K562 (cell line): ENCODE measurements around the gene PPOX. TPM values are rescaled to one million over a fixed set of nuclear protein-coding genes. Genes with fewer than 3 reads are reported as not detected.

Source experiments
- ATAC-seq: fragments of 200-7000 bp; cut with Tn5 transposase; 3 replicates; pipeline ENCODE4 v1.9.1; 2020; ENCODE audit warnings: moderate library complexity
- BruUV-seq: library from RNA; stranded (reverse); fragments of 400-500 nt; replicated peaks from 2 replicates; lab custom pipeline; 2021; lab: Mats Ljungman, UMichigan
- CTCF ChIA-PET: fragments of 300-600 bp; formaldehyde crosslinking; extraction: SDS; loops from one replicate; lab custom pipeline; 2021; ENCODE audit warnings: low intra/inter-chr PET ratio; lab: Yijun Ruan, JAX
- POLR2A ChIA-PET: fragments of 300-600, 350-650 bp; sonication (Branson Sonifier 250); formaldehyde crosslinking; extraction: SDS; loops from one replicate; lab custom pipeline; 2021; ENCODE audit warnings: antibody characterized with exemption, inconsistent platforms; lab: Yijun Ruan, JAX
- DNase-seq, 4 experiments: peaks; one replicate each; pipeline versions ENCODE4 v3.0.0 to v3.0.0-alpha.2; 2011 to 2018; ENCODE audit warnings: low spot score in 3 of 4, mixed read lengths in 3 of 4; ENCODE audit errors: extremely low read depth in 1 of 4
- FAIRE-seq: peaks from 2 replicates; lab custom pipeline; 2011; peaks lifted over from hg19 to GRCh38; lab: Jason Lieb, UNC
- H2AFZ ChIP-seq: 2 replicates; pipeline ENCODE4 v1.6.0; 2011; ENCODE audit warnings: low read depth, low read length, control low read depth, inconsistent platforms
- H3K27ac ChIP-seq: fragments of 200-600 bp; 3 replicates; pipeline ENCODE4 v1.8.0; 2011; ENCODE audit warnings: low read depth, mild to moderate bottlenecking, control low read depth, inconsistent platforms, low read length, moderate library complexity, mixed read lengths; ENCODE audit errors: extremely low read depth
- H3K27me3 ChIP-seq, 2 experiments: fragments of 300-600 bp in 1 of 2; 2 replicates in 1 of 2; 3 replicates in 1 of 2; pipeline versions ENCODE4 v1.6.0 to v1.8.0; 2011; ENCODE audit warnings: inconsistent platforms in 2 of 2, low read length in 2 of 2, mild to moderate bottlenecking in 1 of 2, mixed read lengths in 1 of 2, moderate library complexity in 1 of 2; ENCODE audit not compliant: control insufficient read depth in 2 of 2, insufficient read depth in 2 of 2
- H3K36me3 ChIP-seq: fragments of 300-600 bp; 3 replicates; pipeline ENCODE4 v1.8.0; 2011; ENCODE audit warnings: mild to moderate bottlenecking, low read length, inconsistent platforms; ENCODE audit not compliant: control insufficient read depth, insufficient read depth
- H3K4me1 ChIP-seq, 2 experiments: fragments of 200-600 bp in 1 of 2; replicated peaks in 1 of 2; 2 replicates in 1 of 2; 3 replicates in 1 of 2; pipeline versions ENCODE4 v1.5.1 to v1.8.0; 2011; ENCODE audit warnings: inconsistent platforms in 2 of 2, low read length in 2 of 2, mild to moderate bottlenecking in 1 of 2, mixed read lengths in 1 of 2, moderate library complexity in 1 of 2; ENCODE audit not compliant: control insufficient read depth in 2 of 2, insufficient read depth in 2 of 2
- H3K4me2 ChIP-seq: 2 replicates; pipeline ENCODE4 v1.6.1; 2011; ENCODE audit warnings: low read length, control low read depth, inconsistent platforms, mixed read lengths; ENCODE audit not compliant: insufficient read depth
- H3K4me3 ChIP-seq: fragments of 200-600 bp; sonication (generic), shearing (Covaris generic); 2 replicates; pipeline ENCODE4 v1.5.1; 2016; ENCODE audit warnings: control low read depth, inconsistent platforms
- H3K79me2 ChIP-seq: fragments of 200-600 bp; 3 replicates; pipeline ENCODE4 v1.8.0; 2011; ENCODE audit warnings: low read length, inconsistent platforms; ENCODE audit not compliant: control insufficient read depth, insufficient read depth
- H3K9ac ChIP-seq, 2 experiments: 2 replicates each; pipeline versions ENCODE4 v1.6.0 to v1.6.1; 2011; ENCODE audit warnings: low read depth in 2 of 2, low read length in 2 of 2, control low read depth in 1 of 2, inconsistent platforms in 1 of 2, mild to moderate bottlenecking in 1 of 2, mixed read lengths in 1 of 2; ENCODE audit not compliant: insufficient read depth in 1 of 2
- H3K9me1 ChIP-seq: one replicate; pipeline ENCODE4 v1.6.0; 2011; ENCODE audit warnings: inconsistent platforms, mild to moderate bottlenecking, low read length, moderate library complexity; ENCODE audit not compliant: control insufficient read depth, insufficient read depth
- H3K9me3 ChIP-seq: replicated peaks from 2 replicates; pipeline ENCODE4 v1.5.1; 2011; ENCODE audit warnings: low read depth, low read length, inconsistent platforms; ENCODE audit not compliant: control insufficient read depth, insufficient read depth
- H4K20me1 ChIP-seq: replicated peaks from 2 replicates; pipeline ENCODE4 v1.6.1; 2011; ENCODE audit warnings: low read length, inconsistent platforms, mixed read lengths; ENCODE audit not compliant: control insufficient read depth, insufficient read depth
- CEBPB ChIP-seq: fragments of 450-650 bp; IDR thresholded peaks from 2 replicates; pipeline ENCODE4 v1.6.1; 2016; ENCODE audit warnings: missing genetic modification characterization, missing compliant biosample characterization
- HDAC1 ChIP-seq, 2 experiments: fragments of 450-650 bp; IDR thresholded peaks; 2 replicates each; pipeline ENCODE4 v1.6.1; 2016 to 2017; ENCODE audit warnings: inconsistent platforms in 1 of 2, mild to moderate bottlenecking in 1 of 2, moderate library complexity in 1 of 2
- JUND ChIP-seq, 2 experiments: IDR thresholded peaks; 2 replicates in 1 of 2; 3 replicates in 1 of 2; pipeline ENCODE4 v1.6.1; 2011; ENCODE audit warnings: borderline replicate concordance in 2 of 2, low read depth in 2 of 2, low read length in 2 of 2, improper control_type of control experiment in 1 of 2, missing biosample characterization in 1 of 2, missing genetic modification characterization in 1 of 2, missing genetic modification reagents in 1 of 2
- NCOA6 ChIP-seq: fragments of 450-650 bp; IDR thresholded peaks from 2 replicates; pipeline ENCODE4 v1.6.1; 2017; ENCODE audit warnings: mild to moderate bottlenecking
- NR2C1 ChIP-seq, 2 experiments: fragments of 450-650 bp; IDR thresholded peaks; 2 replicates each; pipeline ENCODE4 v1.6.1; 2017; ENCODE audit warnings: mild to moderate bottlenecking in 2 of 2, antibody characterized with exemption in 1 of 2, inconsistent platforms in 1 of 2, missing compliant biosample characterization in 1 of 2, missing genetic modification characterization in 1 of 2
- POLR2G ChIP-seq: fragments of 200-400 bp; formaldehyde crosslinking; IDR thresholded peaks from 2 replicates; pipeline ENCODE4 v1.6.1; 2017; ENCODE audit warnings: low read depth, mild to moderate bottlenecking, antibody characterized with exemption, low read length, moderate library complexity
- RBBP5 ChIP-seq: fragments of 200-600 bp; sonication (generic); IDR thresholded peaks from 2 replicates; pipeline ENCODE4 v1.6.1; 2012; ENCODE audit warnings: borderline replicate concordance, mild to moderate bottlenecking, low read length, control low read depth, inconsistent platforms; ENCODE audit not compliant: insufficient read depth, poor library complexity, severe bottlenecking
- SAFB2 ChIP-seq: fragments of 200-400 bp; formaldehyde crosslinking; IDR thresholded peaks from 2 replicates; pipeline ENCODE4 v1.6.1; 2018; ENCODE audit warnings: borderline replicate concordance, low read length, low read depth, moderate library complexity; ENCODE audit not compliant: severe bottlenecking
- SMC3 ChIP-seq: conservative IDR thresholded peaks from 2 replicates; pipeline ENCODE4 v1.6.1; 2011; ENCODE audit warnings: low read depth, low read length, improper control_type of control experiment; ENCODE audit not compliant: insufficient read depth
- TAF1 ChIP-seq: IDR thresholded peaks from 2 replicates; pipeline ENCODE4 v1.6.1; 2011; ENCODE audit warnings: mild to moderate bottlenecking, low read length, moderate library complexity; ENCODE audit not compliant: insufficient read depth, control insufficient read depth, severe bottlenecking; ENCODE audit errors: extremely low read depth
- WGBS: fragments of 100-300 bp; shearing (Covaris generic); methylation state at CpG from one replicate; pipeline ENCODE4 v1.1.6; 2016; ENCODE audit warnings: low coverage, mixed read lengths; ENCODE audit not compliant: insufficient coverage; ENCODE audit errors: missing lambda C conversion rate; 5-methylcytosine and 5-hydroxymethylcytosine counted together
- in situ Hi-C: fragments of 300-500 bp; cut with MboI; formaldehyde crosslinking; loops from 4 replicates; pipeline ENCODE4 v1.15.0; 2018; ENCODE audit warnings: inconsistent platforms, mixed read lengths
- intact Hi-C: fragments of 100-400 bp; cut with micrococcal nuclease; formaldehyde crosslinking; loops from 2 replicates; pipeline ENCODE4 v1.14.2; 2022
- polyA plus RNA-seq, 8 experiments: library from polyadenylated mRNA; depleted of rRNA in 4 of 8; stranded (reverse) in 5 of 8; unstranded in 3 of 8; fragments of >200 nt; fragmentation: Nextera tagmentation in 2 of 8; fragmentation: Illumina TruSeq in 1 of 8; extraction: Ambion mirVana in 2 of 8; extraction: Trizol in 1 of 8; gene quantifications; 2 replicates each; pipeline versions ENCODE4 v1.2.1 to v1.2.3, GENCODE V29; 2011 to 2014; ENCODE audit warnings: inconsistent platforms in 1 of 8, missing spikeins in 1 of 8
- total RNA-seq, 7 experiments: library from RNA; depleted of rRNA in 6 of 7; stranded (reverse); fragments of >200 nt in 6 of 7; fragmentation: Illumina TruSeq in 2 of 7; extraction: Trizol in 2 of 7; gene quantifications; 2 replicates each; pipeline versions ENCODE4 v1.2.1 to v1.2.3, GENCODE V29; 2011 to 2021; ENCODE audit warnings: low replicate concordance in 1 of 7
- TF ChIP-seq, protein P1 (sequence below): sonication (generic); formaldehyde crosslinking; IDR thresholded peaks from 2 replicates; pipeline ENCODE4 v1.8.1; 2023; ENCODE audit warnings: mild to moderate bottlenecking, missing genetic modification reagents
- TF ChIP-seq, protein P2 (sequence below): sonication (generic); formaldehyde crosslinking; IDR thresholded peaks from 2 replicates; pipeline ENCODE4 v1.8.0; 2022; ENCODE audit warnings: mild to moderate bottlenecking, missing genetic modification reagents
- TF ChIP-seq, protein P3 (sequence below): fragments of 250-450 bp; sonication (Bioruptor Pico); IDR thresholded peaks from 2 replicates; pipeline ENCODE4 v1.8.0; 2022; ENCODE audit warnings: inconsistent platforms

PPOX gene
- total and polyA plus RNA-seq, 9 of the 15 experiments (the other 6 are each of a cell fraction or from before 2014, with no cell fraction given) = 17.0 to 57.1 (median 38.9) TPM

DNA sequence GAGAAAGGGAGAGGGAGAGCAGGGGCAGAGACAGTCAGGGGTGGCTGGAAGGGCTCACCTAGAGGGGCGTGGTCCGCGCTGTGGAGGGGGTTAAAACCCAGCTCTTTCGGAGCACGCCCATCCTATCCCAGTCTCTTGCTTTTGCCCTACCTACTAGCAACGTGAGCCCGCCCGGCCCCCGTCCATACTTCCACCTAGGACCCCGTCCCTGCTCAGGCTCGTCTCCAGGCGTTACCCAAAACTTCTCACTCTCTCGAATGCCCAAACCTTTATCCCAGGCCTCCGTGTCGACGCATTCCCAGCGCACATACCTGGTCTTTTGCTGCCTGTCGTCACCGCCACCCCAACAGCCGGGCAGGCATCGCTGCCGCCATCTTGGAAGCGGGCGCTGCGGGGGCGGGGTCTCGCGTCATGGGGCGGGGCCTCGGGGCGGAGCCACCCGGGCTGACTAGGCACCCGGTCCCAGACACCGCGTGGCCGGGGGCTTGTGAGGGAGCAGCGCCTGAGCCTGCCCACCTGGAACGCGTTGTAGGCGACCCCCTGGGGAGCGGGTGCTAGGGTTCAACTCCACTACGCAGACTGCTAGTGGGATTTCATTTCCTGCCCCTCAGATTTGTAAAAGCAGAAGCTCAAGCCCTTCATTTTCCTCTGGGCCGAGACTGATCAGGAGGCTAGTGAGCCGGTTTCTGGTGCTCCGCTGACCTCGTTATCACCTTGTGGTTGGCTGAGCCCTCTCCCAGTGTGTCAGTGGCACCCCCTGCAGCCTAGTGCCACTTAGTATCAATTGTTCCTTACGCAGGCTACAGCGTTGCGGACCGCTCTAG is 11.1 kb downstream of the PPOX start, which contains the start of gene B4GALT3:
Gene B4GALT3, minus strand, starts transcription at position 396 of the 824 bp plus-strand sequence. CDS start 1,447 bp downstream, outside the sequence.
- TSS peak; percentile 95 for BruUV-seq
- in situ Hi-C loops = no loop called here
- peak; percentile 94 for ATAC-seq
- intact Hi-C loops = loop anchor here (1.0 to 10.0 kb wide), 6 partner anchors 11 to 343 kb away; partner anchors contain the start of genes PPOX and USP21
- Histone ChIP-seq H4K20me1 (no peaks in the 10 kb centered on the region), H3K27ac (peak within 1 kb of the TSS; percentile 96), H3K4me2 (peak within 1 kb of the TSS; percentile 99), H3K9me1 (no peaks in the 10 kb centered on the region), H2AFZ (peak within 1 kb of the TSS; percentile 98), H3K79me2 (peaks cover 26% of the 10 kb centered on the region), H3K4me3 (peak within 1 kb of the TSS; percentile 90), H3K9me3 (no peaks in the 10 kb centered on the region), H3K36me3 (peaks cover 40% of the 10 kb centered on the region), H3K9ac (peak within 1 kb of the TSS; percentile 87 to 96), H3K4me1 (peaks cover 25 to 42% of the 10 kb centered on the region in 2 experiments; a peak in 4 of 5 replicates), H3K27me3 (no peaks in the 10 kb centered on the region)
- peak; percentile 97 for FAIRE-seq
- ChIA-PET POLR2A (interaction anchor here (0.6 to 2.3 kb wide), 12 partner anchors 9 to 142 kb away, joined by 3 to 33 read pairs (median 3); partner anchors contain the start of genes NDUFS2 and PPOX), CTCF (interaction anchor here (0.7 to 1.7 kb wide), 3 partner anchors 105 to 204 kb away, joined by 3 to 4 read pairs (median 3); no protein-coding TSS in a partner anchor)
- WGBS = under 1% methylated on average over 25 of the region's 50 CpGs
- peak; percentile 91 to 98 (median 98) for DNase-seq
- TF ChIP-seq, protein P1, sequence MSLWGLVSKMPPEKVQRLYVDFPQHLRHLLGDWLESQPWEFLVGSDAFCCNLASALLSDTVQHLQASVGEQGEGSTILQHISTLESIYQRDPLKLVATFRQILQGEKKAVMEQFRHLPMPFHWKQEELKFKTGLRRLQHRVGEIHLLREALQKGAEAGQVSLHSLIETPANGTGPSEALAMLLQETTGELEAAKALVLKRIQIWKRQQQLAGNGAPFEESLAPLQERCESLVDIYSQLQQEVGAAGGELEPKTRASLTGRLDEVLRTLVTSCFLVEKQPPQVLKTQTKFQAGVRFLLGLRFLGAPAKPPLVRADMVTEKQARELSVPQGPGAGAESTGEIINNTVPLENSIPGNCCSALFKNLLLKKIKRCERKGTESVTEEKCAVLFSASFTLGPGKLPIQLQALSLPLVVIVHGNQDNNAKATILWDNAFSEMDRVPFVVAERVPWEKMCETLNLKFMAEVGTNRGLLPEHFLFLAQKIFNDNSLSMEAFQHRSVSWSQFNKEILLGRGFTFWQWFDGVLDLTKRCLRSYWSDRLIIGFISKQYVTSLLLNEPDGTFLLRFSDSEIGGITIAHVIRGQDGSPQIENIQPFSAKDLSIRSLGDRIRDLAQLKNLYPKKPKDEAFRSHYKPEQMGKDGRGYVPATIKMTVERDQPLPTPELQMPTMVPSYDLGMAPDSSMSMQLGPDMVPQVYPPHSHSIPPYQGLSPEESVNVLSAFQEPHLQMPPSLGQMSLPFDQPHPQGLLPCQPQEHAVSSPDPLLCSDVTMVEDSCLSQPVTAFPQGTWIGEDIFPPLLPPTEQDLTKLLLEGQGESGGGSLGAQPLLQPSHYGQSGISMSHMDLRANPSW = no peak
- no peak for TF ChIP-seq NCOA6
- TF ChIP-seq CEBPB (tag) = no peak
- peak in 1 of 2 experiments; percentile 88; a peak in 1 of 4 replicates for TF ChIP-seq HDAC1 (IDR thresholded peaks at IDR 0.05)
- peak; percentile 49; the same call in 1 of the 2 replicates for TF ChIP-seq JUND (IDR thresholded peaks at IDR 0.05; ENCODE audit: borderline replicate concordance, low read depth, low read length)
- no peak; the same call in 2 of the 3 replicates for TF ChIP-seq JUND (tag; IDR thresholded peaks at IDR 0.05; ENCODE audit: borderline replicate concordance, low read depth, low read length)
- TF ChIP-seq SMC3 = peak; percentile 57
- TF ChIP-seq, protein P2, sequence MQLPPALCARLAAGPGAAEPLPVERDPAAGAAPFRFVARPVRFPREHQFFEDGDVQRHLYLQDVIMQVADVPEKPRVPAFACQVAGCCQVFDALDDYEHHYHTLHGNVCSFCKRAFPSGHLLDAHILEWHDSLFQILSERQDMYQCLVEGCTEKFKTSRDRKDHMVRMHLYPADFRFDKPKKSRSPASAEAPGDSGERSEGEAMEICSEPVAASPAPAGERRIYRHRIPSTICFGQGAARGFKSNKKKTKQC (CRISPR knock-in tag) = peak; percentile 79
- TF ChIP-seq TAF1 = peak; percentile 79
- TF ChIP-seq POLR2G = peak; percentile 94
- TF ChIP-seq RBBP5 = peak; percentile 47
- peak; percentile 64; the same call in 1 of the 2 replicates for TF ChIP-seq NR2C1 (IDR thresholded peaks at IDR 0.05)
- TF ChIP-seq NR2C1 (tag; IDR thresholded peaks at IDR 0.05) = no peak; the same call in 1 of the 2 replicates
- TF ChIP-seq, protein P3, sequence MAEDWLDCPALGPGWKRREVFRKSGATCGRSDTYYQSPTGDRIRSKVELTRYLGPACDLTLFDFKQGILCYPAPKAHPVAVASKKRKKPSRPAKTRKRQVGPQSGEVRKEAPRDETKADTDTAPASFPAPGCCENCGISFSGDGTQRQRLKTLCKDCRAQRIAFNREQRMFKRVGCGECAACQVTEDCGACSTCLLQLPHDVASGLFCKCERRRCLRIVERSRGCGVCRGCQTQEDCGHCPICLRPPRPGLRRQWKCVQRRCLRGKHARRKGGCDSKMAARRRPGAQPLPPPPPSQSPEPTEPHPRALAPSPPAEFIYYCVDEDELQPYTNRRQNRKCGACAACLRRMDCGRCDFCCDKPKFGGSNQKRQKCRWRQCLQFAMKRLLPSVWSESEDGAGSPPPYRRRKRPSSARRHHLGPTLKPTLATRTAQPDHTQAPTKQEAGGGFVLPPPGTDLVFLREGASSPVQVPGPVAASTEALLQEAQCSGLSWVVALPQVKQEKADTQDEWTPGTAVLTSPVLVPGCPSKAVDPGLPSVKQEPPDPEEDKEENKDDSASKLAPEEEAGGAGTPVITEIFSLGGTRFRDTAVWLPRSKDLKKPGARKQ (CRISPR knock-in tag) = no peak
- no peak for TF ChIP-seq SAFB2
